CD4-positive, alpha-beta T cell treated with Interleukin-12 subunit alpha and Interleukin-12 subunit beta, for 1 hour (primary cell): ENCODE results near the gene DOCK3.
"Not testable (repeated sequence)": the region's sequence is repeated elsewhere in the genome, so short reads cannot be mapped to it uniquely, and the experiment has no call there.

Experiments
- DNase-seq: peaks from one replicate; pipeline ENCODE4 v3.0.0-alpha.2; 2020

The DOCK3 gene

GRCh38 chr3:51004235-51004634, 329.5 kb downstream of the DOCK3 start:
- no peak for DNase-seq

DNA sequence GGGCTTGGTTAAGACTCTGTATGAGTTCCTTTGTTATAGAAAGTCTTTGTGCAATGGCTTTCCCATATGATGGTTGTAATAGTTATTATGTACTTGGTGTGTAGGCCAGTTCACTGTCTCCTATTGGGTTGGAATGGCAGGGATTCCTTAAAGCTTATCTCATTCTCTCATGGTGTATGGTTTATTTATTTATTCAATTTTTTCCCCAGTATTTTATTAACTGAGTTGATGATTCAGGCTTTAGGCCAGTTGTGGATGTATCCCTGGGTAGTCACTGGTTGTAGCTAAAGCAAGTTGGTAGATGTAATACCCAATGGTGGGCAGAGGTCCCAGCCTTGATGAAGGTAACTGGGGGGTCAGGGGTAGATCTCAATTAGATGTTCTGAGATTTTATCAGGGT, 349.4 kb downstream of the DOCK3 start:
- DNase-seq, result no peak

DNA sequence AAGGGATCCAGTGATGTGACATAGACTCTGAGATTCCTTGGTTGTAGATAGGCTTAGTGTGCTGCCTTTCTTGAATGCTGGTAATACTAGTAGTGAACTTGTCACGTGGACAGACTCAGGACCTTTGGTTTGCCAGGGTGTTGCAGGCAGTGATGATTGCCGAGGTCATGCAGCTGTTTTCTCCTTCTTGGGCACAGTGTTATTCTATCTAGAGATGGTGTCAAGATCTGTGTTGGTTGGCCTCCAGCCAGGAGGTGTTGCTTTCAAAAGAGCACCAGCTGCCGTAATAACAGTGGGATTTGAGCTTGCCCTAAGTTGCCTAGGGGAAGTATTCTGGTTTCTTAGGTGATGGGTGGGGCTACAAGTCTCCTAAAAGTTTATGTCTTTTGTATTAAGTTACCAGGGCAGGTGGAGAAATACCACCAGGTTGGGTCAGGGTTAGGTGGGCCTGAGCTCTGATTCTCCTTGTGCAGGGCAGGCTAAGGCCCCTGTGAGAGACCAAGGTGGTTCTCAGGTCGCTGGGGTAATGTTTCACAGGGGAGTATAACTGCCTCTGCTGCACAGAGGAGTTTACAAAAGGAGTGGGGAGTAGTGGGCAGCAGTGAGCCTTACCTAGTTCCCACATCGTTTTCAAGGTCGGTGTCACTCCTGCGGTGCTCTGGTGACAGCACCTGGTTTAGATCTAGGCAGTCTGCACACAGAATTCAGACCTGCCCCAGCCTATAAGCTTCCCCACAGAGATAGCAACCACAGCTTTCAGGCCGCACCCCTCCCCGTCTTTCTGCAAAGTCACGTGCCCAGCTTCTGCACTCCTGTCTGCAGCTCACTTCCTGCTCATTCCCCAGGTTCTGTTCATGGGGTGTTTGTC, 350.3 kb downstream of the DOCK3 start:
- peak; percentile 80 for DNase-seq

GRCh38 chr3:51031666-51032065, 356.9 kb downstream of the DOCK3 start:
- no peak for DNase-seq

- DNase-seq, result no peak
Observed at GRCh38 chr3:51035630-51036029, 360.9 kb downstream of the DOCK3 start.

DNA sequence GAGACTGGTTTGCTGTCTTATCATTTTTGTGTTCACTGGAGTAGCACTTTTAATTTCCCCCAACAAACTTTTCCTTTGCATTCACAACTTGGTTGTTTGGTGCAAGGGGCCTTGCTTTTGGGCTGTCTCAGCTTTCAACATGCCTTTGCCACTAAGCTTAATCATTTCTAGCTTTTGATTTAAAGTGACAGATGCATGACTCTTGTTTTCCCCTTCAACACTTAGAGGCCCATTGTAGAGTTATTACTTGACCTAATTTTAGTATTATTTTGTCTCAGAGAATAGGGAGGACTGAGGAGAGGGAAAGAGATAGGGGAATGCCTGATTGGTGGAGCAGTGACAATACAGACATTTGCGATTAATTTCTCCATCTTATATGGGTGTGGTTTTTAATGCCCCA, 370.3 kb downstream of the DOCK3 start:
- no peak for DNase-seq

GRCh38 chr3:51052562-51052961, 377.8 kb downstream of the DOCK3 start:
- no peak for DNase-seq

- DNase-seq, result no peak
Observed at GRCh38 chr3:51057121-51057520, 382.4 kb downstream of the DOCK3 start.

- no peak for DNase-seq
Observed at GRCh38 chr3:51063053-51063452, 388.3 kb downstream of the DOCK3 start.

DNA sequence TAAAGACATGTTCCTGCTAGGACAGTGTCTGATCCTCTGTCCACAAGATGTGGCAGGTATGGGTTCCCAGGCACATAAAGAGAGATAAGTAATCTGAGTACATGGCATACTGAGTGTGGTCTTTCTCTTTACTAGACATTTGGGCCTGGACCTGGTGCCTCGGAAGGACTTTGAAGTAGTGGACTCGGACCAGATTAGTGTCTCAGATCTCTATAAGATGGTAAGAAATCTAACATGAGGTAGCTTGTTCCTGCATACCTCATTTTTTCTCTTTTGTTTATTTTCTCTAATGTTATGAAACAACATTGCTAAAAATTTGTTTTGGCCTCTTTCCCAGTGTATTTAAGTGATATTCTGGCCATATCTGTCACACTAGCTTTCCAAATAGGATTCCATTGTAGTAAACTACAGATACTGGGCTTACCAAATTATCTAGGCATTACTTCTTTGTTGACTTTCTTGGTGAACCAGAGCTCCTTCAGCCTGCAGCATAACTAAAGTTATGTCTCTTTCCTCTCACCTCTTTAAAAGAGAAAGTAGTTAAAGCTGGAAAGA, 400.6 kb downstream of the DOCK3 start:
- DNase-seq, result no peak

DNA sequence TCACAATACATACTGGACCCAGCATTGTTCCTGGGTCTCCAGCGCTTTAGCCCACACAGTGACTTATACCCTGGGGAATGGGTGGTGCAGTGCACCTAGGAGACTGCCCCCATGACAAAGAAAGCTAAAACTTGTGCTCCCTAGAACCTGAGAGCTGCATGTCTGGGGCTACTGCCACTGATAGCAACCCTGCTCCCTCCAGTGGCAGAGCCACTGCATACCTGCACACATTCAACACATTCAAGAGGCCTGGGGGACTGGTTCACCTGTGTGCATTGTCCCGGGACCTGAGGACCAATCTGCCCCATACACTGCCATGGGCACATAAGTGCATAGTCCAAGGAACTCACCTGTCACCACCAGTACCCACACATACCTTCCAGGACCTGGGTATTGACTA, 407.6 kb downstream of the DOCK3 start:
- no peak for DNase-seq

DNA sequence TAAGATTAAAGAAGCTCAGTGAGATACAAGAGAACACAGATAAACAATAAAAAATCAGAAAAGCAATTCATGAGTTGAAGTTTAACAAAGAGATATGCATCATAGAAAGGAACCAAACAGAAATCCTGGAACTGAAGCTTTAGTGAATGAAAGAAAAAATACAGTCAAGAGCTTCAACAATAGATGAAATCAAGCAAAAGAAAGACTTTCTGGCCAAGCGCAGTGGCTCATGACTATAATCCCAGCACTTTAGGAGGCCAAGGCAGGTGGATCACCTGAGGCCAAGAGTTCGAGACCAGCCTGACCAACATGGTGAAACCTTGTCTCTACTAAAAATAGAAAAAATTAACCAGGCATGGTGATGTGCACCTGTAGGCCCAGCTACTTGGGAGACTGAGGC, 408.8 kb downstream of the DOCK3 start:
- DNase-seq, result no peak

- not testable (repeated sequence) for DNase-seq
Observed at GRCh38 chr3:51092141-51092540, 417.4 kb downstream of the DOCK3 start.

GRCh38 chr3:51094838-51095237, 420.1 kb downstream of the DOCK3 start:
- DNase-seq, result not testable (repeated sequence)

DNA sequence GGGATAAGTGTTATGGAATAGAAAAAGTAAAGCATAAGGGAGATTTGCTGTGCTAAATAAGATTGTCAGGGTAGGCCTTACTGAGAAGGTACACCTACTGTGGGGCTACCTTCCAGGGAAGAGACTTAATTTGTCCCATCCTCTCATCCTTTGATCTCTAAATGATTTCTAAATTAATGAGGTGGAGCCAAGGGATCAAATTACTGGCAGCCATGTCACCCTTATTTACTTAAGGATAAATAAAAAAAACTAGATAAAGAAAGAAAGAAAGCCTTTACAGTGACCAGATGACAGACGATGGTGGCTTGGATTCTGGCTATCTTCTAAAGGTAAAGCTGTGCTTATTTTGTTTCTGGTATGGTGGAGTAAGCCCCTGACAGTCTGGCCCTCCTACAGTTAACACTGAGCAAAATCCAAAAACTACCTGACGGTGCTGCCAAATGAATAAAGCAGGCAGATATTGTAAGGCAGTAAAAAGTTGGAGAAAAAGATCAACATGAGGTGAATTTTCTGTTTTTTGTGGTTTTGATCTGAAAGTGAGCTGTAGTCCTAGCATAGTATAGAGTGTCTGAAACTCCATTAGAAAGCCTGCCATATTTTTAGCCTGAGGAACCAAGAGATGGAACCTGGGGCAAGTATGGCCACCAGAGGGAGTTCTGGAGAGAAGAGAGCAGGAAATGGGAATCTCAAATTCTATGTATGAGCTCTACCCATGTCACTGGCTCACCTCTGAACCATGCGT, 425.2 kb downstream of the DOCK3 start:
- peak; percentile 6 for DNase-seq

DNA sequence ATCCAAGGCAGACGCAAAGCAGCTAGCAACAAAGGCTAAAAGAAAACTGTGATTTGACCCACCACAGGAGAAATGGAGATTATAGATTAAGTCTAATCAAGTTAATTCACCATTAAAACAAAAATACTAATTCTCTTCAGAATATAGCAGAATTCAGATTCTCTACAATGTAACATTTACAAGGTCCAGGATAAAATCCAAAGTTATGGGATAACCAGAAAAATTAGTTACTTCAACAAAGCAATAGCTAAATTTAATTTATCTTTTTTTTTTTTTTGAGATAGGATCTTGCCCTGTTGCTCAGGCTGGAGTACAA, 425.8 kb downstream of the DOCK3 start:
- no peak for DNase-seq

GRCh38 chr3:51102396-51102795, 427.7 kb downstream of the DOCK3 start:
- DNase-seq, result no peak

DNA sequence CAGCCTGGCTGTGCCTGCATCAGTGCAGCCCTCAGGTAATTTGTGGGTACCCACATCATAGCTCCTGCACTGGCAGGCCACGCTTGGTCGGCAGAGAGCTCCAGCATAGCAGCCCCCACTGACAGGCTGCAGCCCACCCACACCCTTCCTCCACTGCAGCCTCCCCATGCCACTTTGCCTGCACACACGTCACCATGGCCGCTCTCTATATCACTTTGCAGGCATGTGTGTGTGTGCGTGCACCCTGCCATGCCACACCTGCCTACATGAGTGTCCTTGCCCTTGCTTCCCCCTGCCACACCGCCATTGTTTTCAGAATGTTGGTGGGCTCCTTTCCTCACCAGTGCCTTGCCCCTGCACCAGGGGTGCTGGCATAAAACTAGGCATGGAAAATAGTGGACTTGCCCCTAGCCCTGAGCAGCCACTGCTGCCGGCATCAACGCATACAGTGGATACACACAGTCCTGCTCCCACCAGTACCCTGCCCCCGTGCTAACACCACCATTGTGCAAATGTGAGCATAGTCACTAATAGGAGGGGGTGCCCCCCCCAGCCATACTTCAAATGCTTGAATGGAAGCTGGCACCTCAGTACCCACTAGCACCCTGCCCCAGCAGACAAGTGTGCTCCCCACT, 431.6 kb downstream of the DOCK3 start:
- no peak for DNase-seq

GRCh38 chr3:51110586-51110985, 435.9 kb downstream of the DOCK3 start:
- no peak for DNase-seq

DNA sequence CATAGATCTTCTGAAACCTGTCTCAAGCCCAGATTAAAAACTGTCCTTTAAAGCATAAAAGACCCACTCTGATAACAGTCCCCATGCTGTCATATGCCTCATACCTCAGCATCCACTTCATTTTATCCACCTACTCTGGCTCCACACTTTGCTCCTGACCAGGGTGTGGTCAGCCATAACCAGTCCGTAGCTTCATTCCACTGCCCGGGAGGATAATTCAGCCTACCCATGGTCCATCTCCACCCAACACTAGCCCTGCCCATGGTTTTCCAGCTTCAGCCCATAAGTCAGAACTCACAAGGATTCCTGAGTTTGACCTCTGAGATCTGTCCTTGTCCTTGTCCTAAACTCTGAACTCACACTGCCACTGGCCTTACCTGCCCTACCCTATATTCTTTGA, 448.2 kb downstream of the DOCK3 start:
- DNase-seq, result no peak

- DNase-seq, result no peak
Observed at GRCh38 chr3:51123531-51123930, 448.8 kb downstream of the DOCK3 start.

GRCh38 chr3:51131607-51132006, 456.9 kb downstream of the DOCK3 start:
- DNase-seq, result not testable (repeated sequence)

DNA sequence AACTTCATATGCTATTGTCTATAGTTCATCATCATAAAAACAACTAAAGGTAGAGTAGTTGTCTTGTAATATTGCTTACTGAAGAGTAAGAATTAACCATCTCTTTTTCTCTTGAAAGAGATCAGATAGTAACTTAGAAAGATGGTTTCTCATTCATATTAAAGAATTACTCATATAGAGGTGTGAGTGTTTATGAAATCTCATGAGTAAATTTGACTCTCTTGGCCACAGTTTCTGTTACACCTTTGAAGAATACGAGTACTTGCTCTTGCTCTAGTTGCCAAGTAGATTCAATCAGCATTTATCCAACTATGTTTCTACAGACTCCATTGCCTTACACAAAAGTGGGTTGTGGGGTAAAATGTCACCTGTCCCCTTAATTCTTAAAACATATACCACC, 463.0 kb downstream of the DOCK3 start:
- DNase-seq, result no peak

DNA sequence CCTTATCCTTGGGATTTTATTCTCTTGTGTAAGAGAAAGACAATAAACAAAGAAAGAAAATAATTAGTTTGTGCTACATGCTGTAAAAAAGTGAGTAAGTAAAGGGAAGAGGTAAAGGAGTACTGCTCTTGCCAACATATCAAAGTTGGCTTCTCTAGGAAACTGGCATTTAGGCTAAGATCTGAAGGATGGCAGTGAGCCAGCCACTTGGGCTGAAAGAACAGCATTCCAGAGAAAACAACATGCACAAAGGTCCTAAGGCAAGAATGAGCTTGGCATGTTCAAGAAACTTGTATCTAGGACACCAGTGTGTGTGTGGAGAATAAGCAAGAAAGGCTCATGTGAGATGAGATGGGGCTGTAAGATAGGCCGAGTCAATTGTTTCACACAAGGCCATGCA, 464.9 kb downstream of the DOCK3 start:
- no peak for DNase-seq
